Measurements from ENCODE around the gene SCAI. TPM values are rescaled to one million over a fixed set of nuclear protein-coding genes. Genes with fewer than 3 reads are reported as not detected.

The SCAI gene
- total and polyA plus RNA-seq, 7 donors, result 0.39 to 5.2 (median 1.8) TPM

- Histone ChIP-seq H3K4me1 (no peaks in the 10 kb centered on the region), H3K27ac (no peak overlapping the region), H3K36me3 (ENCODE audit: insufficient read depth in 1 of 2, low read depth in 1 of 2) (peaks cover 0 to 16% of the 10 kb centered on the region in 2 donors), H3K4me3 (no peak overlapping the region), H3K27me3 (ENCODE audit: insufficient read depth in 3 of 3, low read length in 2 of 3) (no peaks in the 10 kb centered on the region), H3K9me3 (no peaks in the 10 kb centered on the region)
- intact Hi-C loops (cut with DNase I), result no loop called here
- no peak for DNase-seq
- ATAC-seq, result no peak
- WGBS, 3 donors, result 95 to 97% (median 96%) methylated on average over 4 of the region's 4 CpGs
- TF ChIP-seq CTCF (IDR thresholded peaks at IDR 0.05), result no peak
These were observed 162.9 kb downstream of the SCAI start for GRCh38 chr9:124980431-124980830.

- 64 to 67% (median 66%) methylated on average over 2 of the region's 2 CpGs for WGBS, 3 donors
- no peaks in the 10 kb centered on the region for H3K27me3 ChIP-seq (ENCODE audit: insufficient read depth in 3 of 3, low read length in 2 of 3)
- intact Hi-C loops (cut with DNase I), result no loop called here
- H3K4me1 ChIP-seq, result no peaks in the 10 kb centered on the region
- H3K9me3 ChIP-seq, result no peaks in the 10 kb centered on the region
- peaks cover 0 to 47% of the 10 kb centered on the region in 2 donors for H3K36me3 ChIP-seq (ENCODE audit: insufficient read depth in 1 of 2, low read depth in 1 of 2)
- no peak overlapping the region for H3K27ac ChIP-seq
- no peak for TF ChIP-seq CTCF (IDR thresholded peaks at IDR 0.05)
- ATAC-seq (no peak), DNase-seq (no peak)
- no peak overlapping the region for H3K4me3 ChIP-seq
These were observed 168.2 kb downstream of the SCAI start for GRCh38 chr9:124975131-124975530.

- ATAC-seq (no peak), DNase-seq (no peak)
- Histone ChIP-seq H3K4me1 (no peaks in the 10 kb centered on the region), H3K27ac (no peak overlapping the region), H3K27me3 (ENCODE audit: insufficient read depth in 3 of 3, low read length in 2 of 3) (no peaks in the 10 kb centered on the region), H3K9me3 (no peaks in the 10 kb centered on the region), H3K36me3 (ENCODE audit: insufficient read depth in 1 of 2, low read depth in 1 of 2) (peaks cover 0 to 54% of the 10 kb centered on the region in 2 donors), H3K4me3 (no peak overlapping the region)
- WGBS, 3 donors, result 93 to 95% (median 95%) methylated on average over 6 of the region's 6 CpGs
- intact Hi-C loops (cut with DNase I), result no loop called here
- TF ChIP-seq CTCF (IDR thresholded peaks at IDR 0.05), result no peak
These were observed 169.5 kb downstream of the SCAI start for GRCh38 chr9:124973807-124974206.

- no peak for DNase-seq
- H3K27ac ChIP-seq, result no peak overlapping the region
- intact Hi-C loops (cut with DNase I), result no loop called here
- no peak for ATAC-seq
- H3K27me3 ChIP-seq (ENCODE audit: insufficient read depth in 3 of 3, low read length in 2 of 3), result no peaks in the 10 kb centered on the region
- no peak for TF ChIP-seq CTCF (IDR thresholded peaks at IDR 0.05)
- H3K4me3 ChIP-seq, result no peak overlapping the region
- 97 to 100% (median 98%) methylated on average over 2 of the region's 2 CpGs for WGBS, 3 donors
- no peaks in the 10 kb centered on the region for H3K9me3 ChIP-seq
- peaks cover 0 to 60% of the 10 kb centered on the region in 2 donors for H3K36me3 ChIP-seq (ENCODE audit: insufficient read depth in 1 of 2, low read depth in 1 of 2)
- H3K4me1 ChIP-seq, result no peaks in the 10 kb centered on the region
These were observed 171.0 kb downstream of the SCAI start for GRCh38 chr9:124972241-124972770.

GRCh38 chr9:124969401-124969800 lies 173.9 kb downstream of the SCAI start:
- H3K36me3 ChIP-seq (ENCODE audit: insufficient read depth in 1 of 2, low read depth in 1 of 2), result peaks cover 0 to 43% of the 10 kb centered on the region in 2 donors
- no peaks in the 10 kb centered on the region for H3K9me3 ChIP-seq
- no peak overlapping the region for H3K27ac ChIP-seq
- H3K4me1 ChIP-seq, result no peaks in the 10 kb centered on the region
- no peak for ATAC-seq
- no peaks in the 10 kb centered on the region for H3K27me3 ChIP-seq (ENCODE audit: insufficient read depth in 3 of 3, low read length in 2 of 3)
- no peak overlapping the region for H3K4me3 ChIP-seq
- intact Hi-C loops (cut with DNase I), result no loop called here
- DNase-seq, result no peak
- TF ChIP-seq CTCF (IDR thresholded peaks at IDR 0.05), result no peak
- WGBS, 3 donors, result 75 to 89% (median 77%) methylated on average over 2 of the region's 2 CpGs

All from psoas muscle (tissue), 8 donors.